ENCODE results near the gene TCAP.
A peak's percentile ranks its signal among the peaks of the same experiment; 100 is the strongest.

TCAP gene

DNA sequence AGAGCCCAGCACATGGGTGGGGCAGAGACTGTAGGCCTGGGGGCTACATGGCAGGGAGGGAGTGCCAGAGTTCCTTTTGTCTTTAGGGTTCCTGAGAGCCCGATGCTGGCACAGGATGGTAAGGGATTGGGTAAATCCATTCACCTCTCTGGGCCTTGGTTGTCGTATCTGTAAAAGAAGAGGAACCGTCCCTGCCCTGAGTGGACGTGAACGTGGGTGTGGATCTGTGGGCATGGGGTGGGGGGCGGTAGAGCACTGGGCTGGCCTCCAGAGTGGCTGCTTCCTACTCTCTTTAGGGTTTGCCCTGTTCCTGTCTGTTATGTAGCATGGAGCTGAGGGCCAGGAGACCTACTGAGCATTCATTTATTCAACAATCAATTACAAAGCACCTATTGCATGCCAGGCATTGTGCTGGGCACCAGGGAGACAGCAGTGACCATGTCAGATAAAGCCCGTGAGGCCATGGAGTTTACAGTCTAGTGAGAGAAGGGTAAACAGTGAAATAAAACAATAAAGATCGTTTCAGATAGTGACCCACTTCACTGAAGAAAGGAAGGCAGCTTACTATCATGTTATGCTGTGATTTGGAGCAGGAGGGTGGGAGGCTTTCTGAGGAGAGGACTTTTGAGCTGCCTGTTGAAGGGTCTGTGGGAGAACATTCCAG is 13.1 kb upstream of the TCAP start:
- no peak for DNase-seq (ENCODE audit: low spot score)

DNA sequence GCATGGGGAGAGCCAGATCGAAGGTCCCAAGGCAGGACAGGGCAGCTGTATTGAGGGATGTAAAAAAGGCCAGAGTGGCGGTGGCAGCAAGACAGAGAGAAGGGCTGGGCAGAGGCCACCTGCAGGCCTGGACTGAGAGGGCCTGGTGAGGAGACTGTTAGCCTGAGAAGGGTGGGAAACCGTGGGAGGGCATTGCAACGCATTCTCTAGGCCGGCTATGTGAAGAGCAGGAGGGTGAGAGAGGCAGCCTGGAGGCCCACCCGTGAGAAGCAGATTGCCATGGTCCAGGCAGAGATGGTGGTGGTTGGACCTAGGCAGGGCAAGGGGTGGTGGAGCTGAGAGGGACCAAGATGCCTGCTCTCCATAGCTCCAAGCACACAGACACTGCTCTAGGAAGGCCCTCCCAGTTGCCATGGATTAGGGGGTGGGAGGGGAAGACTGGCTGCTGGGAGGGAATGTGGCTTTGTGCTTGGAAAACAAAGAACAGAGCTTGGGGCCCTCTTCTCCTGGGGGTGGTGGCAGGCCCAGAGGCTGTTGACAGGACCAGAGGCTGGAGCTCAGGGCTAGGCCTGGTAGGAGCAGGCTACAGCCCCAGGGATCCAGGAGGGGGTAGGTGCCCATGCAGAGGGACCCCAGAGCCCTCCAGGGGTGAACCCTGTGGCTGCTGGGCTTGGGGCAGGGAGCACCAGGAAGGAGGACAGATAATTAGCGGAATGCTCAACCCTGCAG is 12.4 kb upstream of the TCAP start:
- peak; percentile 48 for DNase-seq (ENCODE audit: low spot score)

DNA sequence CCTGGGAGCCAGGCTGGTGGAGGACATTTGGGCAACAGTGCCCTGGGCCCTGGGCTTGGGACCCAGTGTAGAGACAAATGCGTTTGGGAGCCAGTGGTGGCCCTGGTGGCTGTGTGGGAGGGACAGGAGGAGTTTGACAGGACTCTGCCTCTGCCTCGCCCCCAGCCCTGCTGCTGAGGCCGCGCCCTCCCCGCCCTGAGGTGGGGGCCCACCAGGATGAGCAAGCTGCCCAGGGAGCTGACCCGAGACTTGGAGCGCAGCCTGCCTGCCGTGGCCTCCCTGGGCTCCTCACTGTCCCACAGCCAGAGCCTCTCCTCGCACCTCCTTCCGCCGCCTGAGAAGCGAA is 11.9 kb upstream of the TCAP start:
- no peak for DNase-seq (ENCODE audit: low spot score)

DNA sequence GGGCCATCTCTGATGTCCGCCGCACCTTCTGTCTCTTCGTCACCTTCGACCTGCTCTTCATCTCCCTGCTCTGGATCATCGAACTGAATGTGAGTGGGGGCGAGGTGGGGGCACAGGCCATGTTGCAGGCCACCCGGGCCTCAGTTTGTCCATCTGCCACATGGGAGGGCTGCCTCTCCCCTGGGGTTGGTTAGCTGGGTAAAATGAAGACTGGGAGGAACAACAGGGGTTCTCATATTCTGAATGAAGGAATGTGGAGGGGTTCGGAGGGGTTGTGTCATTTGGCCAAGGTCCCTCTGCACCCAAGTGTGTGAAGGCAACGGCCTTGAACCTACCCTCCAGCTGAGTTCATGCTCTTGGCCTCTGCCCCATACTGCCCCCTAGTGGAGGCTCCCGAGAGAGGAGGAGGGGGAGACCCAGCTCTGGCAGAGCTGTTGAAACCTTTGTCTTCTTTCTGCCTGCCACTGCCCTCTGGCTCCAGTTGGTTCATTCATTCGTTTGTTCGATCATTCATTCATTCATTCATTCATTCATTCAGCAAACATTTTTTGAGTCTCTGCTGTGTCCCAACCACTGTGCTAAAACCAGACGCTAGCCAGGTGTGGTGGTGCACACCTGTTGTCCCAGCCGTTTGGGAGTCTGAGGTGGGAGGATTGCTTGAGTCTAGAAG is 11.4 kb upstream of the TCAP start:
- DNase-seq (ENCODE audit: low spot score), result peak; percentile 50

DNA sequence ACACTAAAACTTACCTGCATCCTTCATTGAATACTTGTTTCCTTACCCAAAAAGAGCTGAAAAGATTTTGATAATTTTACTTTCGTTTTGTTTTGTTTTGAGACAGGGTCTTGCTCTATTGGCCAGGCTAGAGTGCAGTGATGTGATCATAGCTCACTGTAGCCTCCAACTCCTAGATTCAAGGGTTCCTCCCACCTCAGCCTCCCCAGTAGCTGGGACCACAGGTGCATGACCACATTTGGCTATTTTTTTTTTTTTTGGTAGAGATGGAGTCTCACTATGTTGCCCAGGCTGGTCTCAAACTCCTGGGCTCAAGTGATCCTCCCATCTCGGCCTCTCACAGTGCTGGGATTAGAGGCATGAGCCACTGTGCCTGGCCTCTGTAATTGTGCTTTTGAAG is 10.0 kb upstream of the TCAP start:
- no peak for DNase-seq (ENCODE audit: low spot score)

DNA sequence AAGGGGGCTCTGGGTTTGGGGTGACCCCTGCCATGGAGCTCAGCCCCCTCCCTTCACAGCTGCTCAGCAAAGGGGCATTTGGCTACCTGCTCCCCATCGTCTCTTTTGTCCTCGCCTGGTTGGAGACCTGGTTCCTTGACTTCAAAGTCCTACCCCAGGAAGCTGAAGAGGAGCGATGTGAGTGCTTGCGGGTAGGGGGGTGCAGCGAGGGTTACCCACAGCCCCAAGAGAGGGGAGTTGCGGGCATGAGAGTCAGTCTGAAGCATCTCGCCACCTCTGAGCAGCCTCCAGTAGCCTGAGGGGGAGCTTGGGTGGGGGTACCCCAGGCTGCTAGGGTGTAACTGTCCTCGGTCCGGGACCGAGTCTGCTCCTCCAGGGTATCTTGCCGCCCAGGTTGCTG is 6.8 kb upstream of the TCAP start:
- DNase-seq (ENCODE audit: low spot score), result no peak

DNA sequence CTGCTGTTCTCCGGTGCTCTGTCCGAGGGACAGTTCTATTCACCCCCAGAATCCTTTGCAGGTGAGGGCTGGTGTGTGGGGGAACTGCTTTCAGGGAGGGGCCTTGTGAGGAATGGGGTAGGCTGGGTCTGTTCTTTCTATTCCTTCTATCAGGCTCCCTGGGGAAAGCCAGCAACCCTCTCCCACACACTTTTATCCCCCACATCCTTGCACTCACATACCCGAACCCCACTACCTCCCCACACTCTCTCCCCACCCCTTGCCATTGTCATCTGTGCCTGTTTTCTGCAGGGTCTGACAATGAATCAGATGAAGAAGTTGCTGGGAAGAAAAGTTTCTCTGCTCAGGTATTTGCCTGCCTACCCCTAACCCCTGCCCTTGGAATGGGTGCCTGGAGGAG is 6.4 kb upstream of the TCAP start:
- no peak for DNase-seq (ENCODE audit: low spot score)

DNA sequence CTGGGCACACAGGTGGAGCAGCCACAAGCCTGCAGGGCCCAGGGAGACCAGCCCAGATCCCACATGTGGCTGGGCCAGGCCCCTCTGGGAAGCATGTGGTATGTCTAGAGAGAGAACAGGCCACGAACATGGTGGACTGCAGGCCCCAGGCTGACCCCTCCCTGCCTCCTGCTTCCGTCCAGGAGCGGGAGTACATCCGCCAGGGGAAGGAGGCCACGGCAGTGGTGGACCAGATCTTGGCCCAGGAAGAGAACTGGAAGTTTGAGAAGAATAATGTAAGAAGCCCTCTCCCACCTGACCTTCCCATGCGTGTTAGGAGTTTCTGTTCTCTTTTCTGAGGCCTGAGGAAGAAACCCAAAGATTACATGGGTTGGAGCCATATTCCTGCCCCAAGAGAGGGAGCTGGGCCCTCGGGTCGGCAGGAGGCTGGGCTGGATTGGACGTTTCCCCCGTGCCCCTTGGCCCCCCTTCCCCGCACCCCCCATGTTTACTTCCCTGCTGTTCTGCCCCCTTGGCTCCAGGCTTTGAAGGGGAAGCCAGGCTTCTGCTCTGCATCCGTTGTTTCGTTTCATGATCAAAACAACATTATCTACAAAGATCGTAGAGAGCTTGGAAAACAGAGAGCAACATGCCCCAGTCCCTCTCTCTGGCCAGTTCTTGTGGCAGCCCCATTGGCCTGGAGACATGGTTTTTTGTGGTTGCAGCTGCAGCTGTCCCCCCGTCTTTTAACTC is 5.7 kb upstream of the TCAP start:
- no peak for DNase-seq (ENCODE audit: low spot score)

DNA sequence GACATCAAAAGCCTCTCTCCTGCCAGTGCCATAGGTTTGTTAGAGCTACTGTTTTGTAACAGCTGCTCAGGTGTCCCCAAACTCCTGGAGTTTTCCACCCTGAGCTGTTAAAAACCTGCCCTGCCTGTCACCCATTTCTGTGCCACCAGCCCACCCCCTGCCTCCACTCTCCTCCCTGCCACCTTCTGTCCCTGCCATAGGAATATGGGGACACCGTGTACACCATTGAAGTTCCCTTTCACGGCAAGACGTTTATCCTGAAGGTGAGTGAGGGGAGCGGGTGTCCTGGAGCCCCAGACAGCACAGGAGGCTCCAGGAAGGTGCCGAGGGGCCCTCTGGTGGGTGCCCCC is 5.2 kb upstream of the TCAP start:
- DNase-seq (ENCODE audit: low spot score), result no peak

DNA sequence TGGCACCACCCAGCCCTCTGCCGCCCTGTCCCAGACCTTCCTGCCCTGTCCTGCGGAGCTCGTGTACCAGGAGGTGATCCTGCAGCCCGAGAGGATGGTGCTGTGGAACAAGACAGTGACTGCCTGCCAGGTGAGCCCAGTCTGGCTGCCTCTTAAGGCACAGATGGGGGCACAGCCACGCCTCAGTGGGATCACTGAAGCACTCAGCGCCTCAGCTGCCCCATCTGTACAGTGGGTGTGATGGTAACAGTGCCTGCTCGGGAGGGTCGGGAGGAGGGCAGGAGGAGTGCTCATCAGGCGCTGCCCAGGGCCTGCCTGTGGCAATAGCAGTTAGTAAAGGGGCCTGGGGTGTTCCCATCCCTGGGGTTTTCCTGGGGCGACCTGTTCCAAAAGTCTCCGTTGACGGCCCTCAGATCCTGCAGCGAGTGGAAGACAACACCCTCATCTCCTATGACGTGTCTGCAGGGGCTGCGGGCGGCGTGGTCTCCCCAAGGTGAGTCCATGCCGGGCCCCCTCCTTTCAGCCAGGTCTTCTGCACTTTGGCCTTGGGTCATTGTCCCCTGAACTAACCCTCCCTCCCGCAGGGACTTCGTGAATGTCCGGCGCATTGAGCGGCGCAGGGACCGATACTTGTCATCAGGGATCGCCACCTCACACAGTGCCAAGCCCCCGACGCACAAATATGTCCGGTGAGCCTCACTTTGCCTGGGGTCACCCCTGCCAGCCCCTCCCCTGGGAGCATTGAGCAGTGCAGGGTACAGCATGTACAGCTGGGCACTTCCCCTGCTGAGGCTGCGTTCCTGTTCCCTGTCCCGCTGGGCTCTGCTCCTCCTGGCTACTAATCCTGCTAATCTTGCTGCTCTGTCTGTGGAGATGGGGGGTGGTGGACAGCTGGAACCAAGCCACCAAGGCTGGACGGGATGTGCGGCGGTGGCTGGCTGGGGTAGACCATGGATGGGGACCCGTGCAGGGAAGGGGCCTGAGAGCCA is 4.5 kb upstream of the TCAP start:
- no peak for DNase-seq (ENCODE audit: low spot score)

DNA sequence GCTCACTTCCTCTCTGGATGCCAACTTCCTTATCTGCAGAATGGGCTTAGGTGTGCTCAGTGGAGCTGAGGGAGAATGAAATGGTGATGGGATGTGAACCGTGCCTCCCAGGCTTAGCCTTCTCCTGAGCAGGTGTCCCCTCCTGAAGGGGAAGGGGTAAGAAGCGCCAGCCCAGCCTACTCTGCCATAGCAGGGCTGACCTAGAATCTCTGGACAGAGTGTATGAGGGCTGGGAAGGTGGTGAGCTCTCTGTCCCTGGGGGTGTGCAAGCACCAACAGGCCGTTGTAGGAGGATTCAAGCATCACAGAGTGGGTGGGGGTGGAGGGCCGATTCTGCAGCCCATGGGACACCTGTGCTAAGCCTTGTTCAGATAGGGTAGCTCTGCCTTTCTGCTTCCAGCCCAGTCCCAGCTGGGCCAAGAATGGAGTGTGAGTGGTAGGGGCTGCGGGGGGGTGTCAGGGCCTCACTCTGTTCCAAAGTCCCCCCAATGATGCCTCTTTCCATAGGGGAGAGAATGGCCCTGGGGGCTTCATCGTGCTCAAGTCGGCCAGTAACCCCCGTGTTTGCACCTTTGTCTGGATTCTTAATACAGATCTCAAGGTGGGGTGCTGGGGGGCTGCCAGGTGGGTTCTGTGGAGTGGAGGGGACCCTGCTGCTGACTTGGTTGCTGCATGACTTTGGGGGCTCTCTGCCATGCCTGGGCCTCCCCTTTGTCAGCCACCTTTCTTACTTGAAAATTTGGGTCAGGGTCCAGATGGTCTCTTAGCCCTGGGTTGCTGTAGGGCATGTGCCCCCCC is 3.2 kb upstream of the TCAP start:
- DNase-seq (ENCODE audit: low spot score), result no peak

DNA sequence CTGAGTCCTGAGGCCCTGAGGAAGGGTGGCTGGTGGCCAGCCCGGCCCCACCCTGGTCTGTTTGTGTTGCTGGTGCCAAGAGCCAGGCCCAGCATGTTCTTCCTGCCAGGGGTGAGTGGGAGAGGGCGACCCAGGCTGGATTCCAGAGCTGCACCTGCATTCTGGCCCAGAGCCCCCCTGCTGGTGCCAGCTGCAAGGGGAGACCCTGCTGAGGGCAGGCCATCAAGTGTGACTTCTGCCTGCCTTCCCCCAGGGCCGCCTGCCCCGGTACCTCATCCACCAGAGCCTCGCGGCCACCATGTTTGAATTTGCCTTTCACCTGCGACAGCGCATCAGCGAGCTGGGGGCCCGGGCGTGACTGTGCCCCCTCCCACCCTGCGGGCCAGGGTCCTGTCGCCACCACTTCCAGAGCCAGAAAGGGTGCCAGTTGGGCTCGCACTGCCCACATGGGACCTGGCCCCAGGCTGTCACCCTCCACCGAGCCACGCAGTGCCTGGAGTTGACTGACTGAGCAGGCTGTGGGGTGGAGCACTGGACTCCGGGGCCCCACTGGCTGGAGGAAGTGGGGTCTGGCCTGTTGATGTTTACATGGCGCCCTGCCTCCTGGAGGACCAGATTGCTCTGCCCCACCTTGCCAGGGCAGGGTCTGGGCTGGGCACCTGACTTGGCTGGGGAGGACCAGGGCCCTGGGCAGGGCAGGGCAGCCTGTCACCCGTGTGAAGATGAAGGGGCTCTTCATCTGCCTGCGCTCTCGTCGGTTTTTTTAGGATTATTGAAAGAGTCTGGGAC is 2.4 kb upstream of the TCAP start:
- no peak for DNase-seq (ENCODE audit: low spot score)

DNA sequence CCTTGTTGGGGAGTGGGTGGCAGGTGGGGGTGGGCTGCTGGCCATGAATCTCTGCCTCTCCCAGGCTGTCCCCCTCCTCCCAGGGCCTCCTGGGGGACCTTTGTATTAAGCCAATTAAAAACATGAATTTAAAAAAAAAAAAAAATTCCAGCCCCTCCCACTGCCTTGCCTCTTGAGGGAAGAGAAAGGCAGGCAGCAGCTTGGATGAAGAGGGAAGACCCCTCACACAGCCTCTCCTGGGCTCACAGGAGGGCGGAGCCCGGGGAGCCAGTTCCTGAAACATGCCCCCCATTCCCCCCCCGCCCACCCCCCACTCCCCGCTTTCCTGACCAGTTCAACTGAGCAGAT is 1.8 kb upstream of the TCAP start:
- DNase-seq (ENCODE audit: low spot score), result no peak

DNA sequence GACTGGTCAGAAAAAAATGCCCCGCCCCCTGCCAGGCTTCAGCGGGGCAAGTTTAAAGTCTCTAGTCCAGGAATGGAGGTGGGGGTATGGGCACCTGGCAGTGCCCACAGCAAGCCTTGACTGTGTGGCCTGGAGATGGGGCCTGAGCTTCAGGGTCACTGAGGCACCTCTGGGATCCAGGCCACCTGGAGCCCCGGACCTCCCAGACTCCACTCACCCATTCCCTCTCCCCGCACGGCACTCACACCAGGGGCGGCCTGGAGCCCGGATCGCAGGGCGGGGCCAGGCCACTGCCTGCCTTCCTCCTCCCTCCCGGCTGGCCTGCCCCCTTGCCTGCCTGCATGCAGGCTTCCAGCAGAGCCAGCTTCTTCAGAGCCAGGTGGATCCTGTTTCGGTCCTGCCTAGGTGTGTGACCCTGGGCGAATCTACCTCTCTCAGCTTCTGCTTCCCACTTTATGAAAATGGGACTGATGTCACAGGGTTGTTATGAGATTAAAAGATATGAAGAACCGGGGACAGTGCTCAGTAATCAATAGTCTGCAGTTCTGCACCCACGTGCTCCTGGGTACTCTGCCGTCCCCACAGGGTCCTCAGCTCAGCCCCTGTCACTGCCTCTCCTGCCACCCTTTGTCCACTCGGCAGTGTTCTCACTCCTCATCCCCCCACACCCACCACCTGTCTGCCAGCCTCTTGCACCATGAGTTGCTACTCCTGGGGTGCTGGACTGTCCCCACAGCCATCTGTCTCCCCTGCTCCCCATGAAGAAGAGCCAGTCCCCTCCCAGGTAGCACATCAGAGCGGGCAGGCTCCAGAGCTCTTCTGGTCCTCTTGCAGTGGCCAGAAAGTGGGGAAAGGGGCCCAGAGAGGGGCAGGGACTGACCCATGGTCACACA is 1.2 kb upstream of the TCAP start:
- no peak for DNase-seq (ENCODE audit: low spot score)

DNA sequence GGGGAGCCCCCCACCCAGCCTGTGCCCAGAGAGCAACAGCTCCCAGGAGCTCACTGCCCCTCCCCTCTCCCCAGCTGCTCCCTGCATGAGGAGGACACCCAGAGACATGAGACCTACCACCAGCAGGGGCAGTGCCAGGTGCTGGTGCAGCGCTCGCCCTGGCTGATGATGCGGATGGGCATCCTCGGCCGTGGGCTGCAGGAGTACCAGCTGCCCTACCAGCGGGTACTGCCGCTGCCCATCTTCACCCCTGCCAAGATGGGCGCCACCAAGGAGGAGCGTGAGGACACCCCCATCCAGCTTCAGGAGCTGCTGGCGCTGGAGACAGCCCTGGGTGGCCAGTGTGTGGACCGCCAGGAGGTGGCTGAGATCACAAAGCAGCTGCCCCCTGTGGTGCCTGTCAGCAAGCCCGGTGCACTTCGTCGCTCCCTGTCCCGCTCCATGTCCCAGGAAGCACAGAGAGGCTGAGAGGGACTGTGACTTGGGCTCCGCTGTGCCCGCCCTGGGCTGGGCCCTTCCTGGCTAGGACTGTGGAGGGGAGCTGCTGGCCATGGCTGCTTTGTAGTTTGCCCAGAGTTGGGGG is 584 bp downstream of the TCAP start:
- DNase-seq (ENCODE audit: low spot score), result no peak

DNA sequence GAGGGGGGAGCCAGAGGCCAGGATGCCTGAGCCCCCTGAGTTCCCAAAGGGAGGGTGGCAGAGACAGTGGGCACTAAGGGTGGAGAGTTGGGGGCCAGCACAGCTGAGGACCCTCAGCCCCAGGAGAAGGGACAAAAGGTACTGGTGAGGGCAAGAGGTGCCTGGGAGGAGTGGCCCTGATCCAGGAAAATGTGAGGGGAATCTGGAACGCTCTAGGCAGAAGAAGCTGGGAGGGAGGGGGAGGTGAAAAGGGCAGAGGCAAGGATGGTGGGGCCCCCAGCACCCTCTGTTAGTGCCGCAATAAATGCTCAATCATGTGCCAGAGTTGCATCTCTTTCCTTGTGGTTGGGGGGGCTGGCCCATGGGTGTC is 1.1 kb downstream of the TCAP start:
- DNase-seq (ENCODE audit: low spot score), result no peak

DNA sequence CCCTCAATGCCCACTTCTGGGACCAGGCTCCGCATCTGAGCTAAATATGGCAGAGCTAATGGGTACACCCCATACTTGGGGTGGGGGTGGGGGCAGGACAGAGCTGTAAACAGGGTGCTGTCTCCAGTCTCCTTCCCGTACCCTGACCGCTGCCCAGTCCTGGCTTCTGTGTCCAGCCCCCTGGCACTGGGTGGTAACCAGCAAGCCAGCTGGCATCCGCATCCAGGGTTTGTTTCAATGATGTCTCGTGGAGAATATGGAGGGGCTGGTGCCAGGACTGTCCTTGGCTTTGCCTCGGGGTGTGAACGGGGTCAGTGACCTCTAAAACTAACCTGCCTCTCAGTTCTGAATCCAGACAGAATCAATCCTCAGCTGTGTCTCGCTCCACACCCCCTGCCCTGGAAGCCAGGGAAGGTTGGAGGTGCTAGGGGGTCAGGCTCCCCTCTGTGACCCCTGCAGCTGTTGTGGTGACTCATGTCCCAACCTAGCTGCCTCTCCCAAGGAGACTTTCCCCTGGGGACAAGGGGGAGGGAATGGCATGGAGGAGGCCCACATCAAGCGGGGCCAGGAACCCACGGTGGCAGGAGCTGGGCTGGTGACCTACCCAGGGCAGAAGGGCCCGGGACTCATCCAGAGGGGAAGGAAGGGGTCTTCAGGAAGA is 1.6 kb downstream of the TCAP start:
- peak; percentile 23 for DNase-seq (ENCODE audit: low spot score)

DNA sequence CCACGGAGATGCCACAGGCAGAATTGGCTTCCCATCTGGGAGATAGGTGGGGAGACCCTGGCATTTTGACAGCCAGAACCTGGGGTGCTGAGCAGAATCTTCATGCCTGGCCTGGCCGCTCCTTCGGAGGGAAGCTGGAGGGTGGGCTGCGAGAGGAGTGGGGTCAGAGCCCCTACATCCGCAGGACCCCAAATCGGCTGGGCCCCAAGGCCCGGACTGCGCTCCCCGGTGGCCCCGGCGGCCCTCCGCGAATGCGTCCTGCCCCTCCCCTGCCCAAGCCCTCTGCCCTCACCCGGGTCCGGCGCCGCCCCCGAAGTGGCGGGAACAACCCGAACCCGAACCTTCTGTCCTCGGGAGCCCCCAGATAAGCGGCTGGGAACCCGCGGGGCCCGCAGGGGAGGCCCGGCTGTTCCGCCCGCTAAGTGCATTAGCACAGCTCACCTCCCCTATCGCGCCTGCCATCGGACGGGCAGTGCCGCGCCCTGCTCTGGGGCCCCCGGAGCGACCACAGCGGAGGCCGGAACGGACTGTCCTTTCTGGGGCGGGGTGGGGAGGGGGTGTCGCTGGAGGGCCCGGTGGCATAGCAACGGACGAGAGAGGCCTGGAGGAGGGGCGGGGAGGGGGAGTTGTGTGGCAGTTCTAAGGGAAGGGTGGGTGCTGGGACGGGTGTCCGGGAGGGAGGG is 2.3 kb downstream of the TCAP start:
- no peak for DNase-seq (ENCODE audit: low spot score)

Data from cerebellar cortex (tissue), 1 donor.